ENCODE results near the gene CELSR2. TPM values are rescaled to one million over a fixed set of nuclear protein-coding genes. Genes with fewer than 3 reads are reported as not detected.

The CELSR2 gene
- total RNA-seq, 4 donors from 2014 or later: 86.4 to 109 (median 102) TPM

- intact Hi-C loops (cut with DNase I; ENCODE audit: low total_unique reads): no loop called here
- peak in 1 of 2 donors; percentile 12 for DNase-seq (ENCODE audit: low spot score in 2 of 2)
- 95% methylated on average over 32 of the region's 32 CpGs for WGBS, 2 donors
- no peak overlapping the region for H3K4me3 ChIP-seq (ENCODE audit: low read depth, poor library complexity, severe bottlenecking)
- TF ChIP-seq POLR2A (IDR thresholded peaks at IDR 0.05): no peak
- TF ChIP-seq CTCF (IDR thresholded peaks at IDR 0.05): no peak
Measured at GRCh38 chr1:109251277-109252166, 2.2 kb downstream of the CELSR2 start.

DNA sequence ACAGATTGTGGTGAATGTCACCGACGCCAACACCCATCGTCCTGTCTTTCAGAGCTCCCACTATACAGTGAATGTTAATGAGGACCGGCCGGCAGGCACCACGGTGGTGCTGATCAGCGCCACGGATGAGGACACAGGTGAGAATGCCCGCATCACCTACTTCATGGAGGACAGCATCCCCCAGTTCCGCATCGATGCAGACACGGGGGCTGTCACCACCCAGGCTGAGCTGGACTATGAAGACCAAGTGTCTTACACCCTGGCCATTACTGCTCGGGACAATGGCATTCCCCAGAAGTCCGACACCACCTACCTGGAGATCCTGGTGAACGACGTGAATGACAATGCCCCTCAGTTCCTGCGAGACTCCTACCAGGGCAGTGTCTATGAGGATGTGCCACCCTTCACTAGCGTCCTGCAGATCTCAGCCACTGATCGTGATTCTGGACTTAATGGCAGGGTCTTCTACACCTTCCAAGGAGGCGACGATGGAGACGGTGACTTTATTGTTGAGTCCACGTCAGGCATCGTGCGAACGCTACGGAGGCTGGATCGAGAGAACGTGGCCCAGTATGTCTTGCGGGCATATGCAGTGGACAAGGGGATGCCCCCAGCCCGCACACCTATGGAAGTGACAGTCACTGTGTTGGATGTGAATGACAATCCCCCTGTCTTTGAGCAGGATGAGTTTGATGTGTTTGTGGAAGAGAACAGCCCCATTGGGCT is 3.0 kb downstream of the CELSR2 start:
- no peak overlapping the region for H3K4me3 ChIP-seq (ENCODE audit: low read depth, poor library complexity, severe bottlenecking)
- intact Hi-C loops (cut with DNase I; ENCODE audit: low total_unique reads): no loop called here
- TF ChIP-seq POLR2A (IDR thresholded peaks at IDR 0.05) (no peak), CTCF (IDR thresholded peaks at IDR 0.05) (no peak)
- WGBS, 2 donors: 96 to 97% methylated on average over 27 to 31 of the region's 31 CpGs
- peak in 1 of 2 donors; percentile 13 for DNase-seq (ENCODE audit: low spot score in 2 of 2)

- WGBS, 2 donors: 62 to 64% methylated on average over 30 to 32 of the region's 33 CpGs
- TF ChIP-seq CTCF (IDR thresholded peaks at IDR 0.05) (no peak), POLR2A (IDR thresholded peaks at IDR 0.05) (no peak)
- no peak for DNase-seq (ENCODE audit: low spot score in 2 of 2)
- no peak overlapping the region for H3K4me3 ChIP-seq (ENCODE audit: low read depth, poor library complexity, severe bottlenecking)
- intact Hi-C loops (cut with DNase I; ENCODE audit: low total_unique reads): no loop called here
Measured at GRCh38 chr1:109252893-109253802, 3.8 kb downstream of the CELSR2 start.

GRCh38 chr1:109253803-109254620 is 4.7 kb downstream of the CELSR2 start:
- no peak for DNase-seq (ENCODE audit: low spot score in 2 of 2)
- intact Hi-C loops (cut with DNase I; ENCODE audit: low total_unique reads): no loop called here
- no peak for TF ChIP-seq POLR2A (IDR thresholded peaks at IDR 0.05)
- TF ChIP-seq CTCF (IDR thresholded peaks at IDR 0.05): no peak
- no peak overlapping the region for H3K4me3 ChIP-seq (ENCODE audit: low read depth, poor library complexity, severe bottlenecking)
- WGBS, 2 donors: 3 to 27% methylated on average over 6 to 9 of the region's 9 CpGs

- DNase-seq (ENCODE audit: low spot score in 2 of 2): no peak
- 45 to 51% methylated on average over 7 of the region's 7 CpGs for WGBS, 2 donors
- TF ChIP-seq CTCF (IDR thresholded peaks at IDR 0.05) (no peak), POLR2A (IDR thresholded peaks at IDR 0.05) (no peak)
- intact Hi-C loops (cut with DNase I; ENCODE audit: low total_unique reads): no loop called here
- no peak overlapping the region for H3K4me3 ChIP-seq (ENCODE audit: low read depth, poor library complexity, severe bottlenecking)
Measured at GRCh38 chr1:109254621-109255096, 5.3 kb downstream of the CELSR2 start.

Measured in lower leg skin (tissue), 4 donors.